Liver (tissue), 9 donors: ENCODE results near the gene CDH4. TPM values are rescaled to one million over a fixed set of nuclear protein-coding genes. Genes with fewer than 3 reads are reported as not detected.

Experiments
- DNase-seq: peaks from one replicate; pipeline ENCODE4 v3.0.0-alpha.2; 2017; ENCODE audit warnings: low spot score
- H3K27ac ChIP-seq, 2 donors: one replicate each; pipeline ENCODE4 v1.7.0; 2013; ENCODE audit warnings: inconsistent platforms in 2 of 2, low read length in 2 of 2, control low read depth in 1 of 2, low read depth in 1 of 2, mild to moderate bottlenecking in 1 of 2
- H3K27me3 ChIP-seq, 4 donors: one replicate each; pipeline versions ENCODE4 v1.6.1 to v1.7.0; 2013; ENCODE audit warnings: low read length in 3 of 4, inconsistent platforms in 1 of 4, mild to moderate bottlenecking in 1 of 4, moderate library complexity in 1 of 4; ENCODE audit not compliant: control insufficient read depth in 4 of 4, insufficient read depth in 4 of 4
- H3K36me3 ChIP-seq, 4 donors: one replicate each; pipeline versions ENCODE4 v1.6.1 to v1.7.0; 2013; ENCODE audit warnings: low read length in 3 of 4, mild to moderate bottlenecking in 3 of 4, low read depth in 1 of 4, moderate library complexity in 1 of 4; ENCODE audit not compliant: control insufficient read depth in 4 of 4, insufficient read depth in 3 of 4
- H3K4me1 ChIP-seq, 4 donors: one replicate each; pipeline versions ENCODE4 v1.6.1 to v1.7.0; 2013; ENCODE audit warnings: low read length in 3 of 4, mild to moderate bottlenecking in 3 of 4, moderate library complexity in 1 of 4; ENCODE audit not compliant: control insufficient read depth in 4 of 4, insufficient read depth in 4 of 4
- H3K4me3 ChIP-seq, 3 donors: one replicate each; pipeline versions ENCODE4 v1.6.1 to v1.7.0; 2013; ENCODE audit warnings: low read length in 3 of 3, control low read depth in 1 of 3, low read depth in 1 of 3, mild to moderate bottlenecking in 1 of 3
- H3K9ac ChIP-seq, 2 donors: one replicate each; pipeline ENCODE4 v1.7.0; 2013; ENCODE audit warnings: low read length in 2 of 2, mild to moderate bottlenecking in 2 of 2, moderate library complexity in 2 of 2, control low read depth in 1 of 2, low read depth in 1 of 2
- H3K9me3 ChIP-seq, 4 donors: one replicate each; pipeline versions ENCODE4 v1.6.1 to v1.7.0; 2013; ENCODE audit warnings: low read length in 3 of 4; ENCODE audit not compliant: control insufficient read depth in 4 of 4
- EGR1 ChIP-seq, 2 donors: IDR thresholded peaks; 2 replicates each; pipeline ENCODE4 v1.6.1; 2016 to 2018; ENCODE audit warnings: antibody characterized with exemption in 2 of 2, low read depth in 2 of 2
- FOXA2 ChIP-seq: IDR thresholded peaks from 2 replicates; pipeline ENCODE4 v1.6.1; 2016; ENCODE audit warnings: antibody characterized with exemption
- GABPA ChIP-seq, 2 donors: IDR thresholded peaks in 1 of 2; conservative IDR thresholded peaks in 1 of 2; 2 replicates each; pipeline ENCODE4 v1.6.1; 2016; ENCODE audit warnings: antibody characterized with exemption in 2 of 2, mild to moderate bottlenecking in 1 of 2, moderate library complexity in 1 of 2
- HNF4G ChIP-seq: IDR thresholded peaks from 2 replicates; pipeline ENCODE4 v1.6.1; 2016; ENCODE audit warnings: antibody characterized with exemption
- JUND ChIP-seq, 2 donors: IDR thresholded peaks; 2 replicates each; pipeline ENCODE4 v1.6.1; 2016; ENCODE audit warnings: antibody characterized with exemption in 2 of 2
- NR2F2 ChIP-seq: IDR thresholded peaks from 2 replicates; pipeline ENCODE4 v1.6.1; 2016; ENCODE audit warnings: antibody characterized with exemption
- RAD21 ChIP-seq, 2 donors: IDR thresholded peaks; 2 replicates each; pipeline ENCODE4 v1.6.1; 2016; ENCODE audit warnings: antibody characterized with exemption in 2 of 2, mild to moderate bottlenecking in 2 of 2
- YY1 ChIP-seq: IDR thresholded peaks from 2 replicates; pipeline ENCODE4 v1.6.1; 2016; ENCODE audit warnings: antibody characterized with exemption, mild to moderate bottlenecking
- WGBS: extraction: QIAGEN DNeasy Blood & Tissue Kit; methylation state at CpG from one replicate; pipeline ENCODE4 v1.1.7; 2013; 5-methylcytosine and 5-hydroxymethylcytosine counted together
- polyA plus RNA-seq, 2 donors: library from polyadenylated mRNA; stranded (reverse) in 1 of 2; unstranded in 1 of 2; fragments of 200-250 nt in 1 of 2; fragments of >200 nt in 1 of 2; fragmentation: Nextera tagmentation in 1 of 2; extraction: Ambion mirVana in 1 of 2; gene quantifications; one replicate each; pipeline versions ENCODE4 v1.2.1 to v1.2.3, GENCODE V29; 2013 to 2015
- total RNA-seq, 2 donors: library from RNA; depleted of rRNA; stranded (reverse); fragments of >200 nt; gene quantifications; one replicate each; pipeline ENCODE4 v1.2.3, GENCODE V29; 2014
- TF ChIP-seq, protein P1 (sequence below): IDR thresholded peaks from 2 replicates; pipeline ENCODE4 v1.6.1; 2016; ENCODE audit warnings: antibody characterized with exemption, mild to moderate bottlenecking
- TF ChIP-seq, protein P2 (sequence below): IDR thresholded peaks from 2 replicates; pipeline ENCODE4 v1.6.1; 2016; ENCODE audit warnings: antibody characterized with exemption
- TF ChIP-seq, protein P3 (sequence below): IDR thresholded peaks from 2 replicates; pipeline ENCODE4 v1.6.1; 2016; ENCODE audit warnings: antibody characterized with exemption
- donor health status: healthy.
- donor health status: healthy.
- donor health status: healthy.
- donor health status: healthy.
- donor health status: healthy.

CDH4 gene
- total and polyA plus RNA-seq, 4 donors, result 0.03 to 0.25 (median 0.19) TPM; not detected in 1

DNA sequence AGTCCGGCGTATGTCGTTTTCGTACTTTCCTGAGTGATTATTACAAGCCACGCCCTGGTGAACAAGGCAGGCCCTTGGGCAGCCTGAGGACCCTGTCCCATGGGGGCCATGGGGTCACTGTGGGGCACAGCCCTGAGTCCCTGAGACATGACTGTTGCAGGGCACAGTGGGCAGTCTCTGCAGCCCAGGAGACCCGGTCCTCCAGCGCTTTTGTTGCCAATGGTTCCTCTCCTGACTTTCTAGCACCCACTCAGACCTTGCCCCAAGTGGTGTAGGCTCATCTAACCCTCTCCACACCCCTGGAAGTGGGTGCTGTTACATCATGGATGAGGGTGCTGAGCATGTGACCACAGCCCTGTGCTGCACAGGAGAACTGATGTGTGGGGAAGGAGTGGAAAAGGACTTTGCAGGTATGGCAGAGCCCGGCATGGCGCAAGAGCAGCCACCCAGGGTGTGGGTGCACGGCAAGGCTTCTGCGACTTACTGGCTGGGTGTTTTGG lies 494.1 kb downstream of the CDH4 start:
- Histone ChIP-seq H3K27ac (no peak overlapping the region), H3K9me3 (peaks cover 0 to 9% (median 3%) of the 10 kb centered on the region in 4 donors), H3K9ac (no peak overlapping the region), H3K36me3 (no peaks in the 10 kb centered on the region), H3K4me3 (no peak overlapping the region), H3K4me1 (no peaks in the 10 kb centered on the region), H3K27me3 (peaks cover 0 to 4% (median 2%) of the 10 kb centered on the region in 4 donors)
- WGBS, result 92% methylated on average over 11 of the region's 11 CpGs
- no peak for DNase-seq
- TF ChIP-seq, protein P1, sequence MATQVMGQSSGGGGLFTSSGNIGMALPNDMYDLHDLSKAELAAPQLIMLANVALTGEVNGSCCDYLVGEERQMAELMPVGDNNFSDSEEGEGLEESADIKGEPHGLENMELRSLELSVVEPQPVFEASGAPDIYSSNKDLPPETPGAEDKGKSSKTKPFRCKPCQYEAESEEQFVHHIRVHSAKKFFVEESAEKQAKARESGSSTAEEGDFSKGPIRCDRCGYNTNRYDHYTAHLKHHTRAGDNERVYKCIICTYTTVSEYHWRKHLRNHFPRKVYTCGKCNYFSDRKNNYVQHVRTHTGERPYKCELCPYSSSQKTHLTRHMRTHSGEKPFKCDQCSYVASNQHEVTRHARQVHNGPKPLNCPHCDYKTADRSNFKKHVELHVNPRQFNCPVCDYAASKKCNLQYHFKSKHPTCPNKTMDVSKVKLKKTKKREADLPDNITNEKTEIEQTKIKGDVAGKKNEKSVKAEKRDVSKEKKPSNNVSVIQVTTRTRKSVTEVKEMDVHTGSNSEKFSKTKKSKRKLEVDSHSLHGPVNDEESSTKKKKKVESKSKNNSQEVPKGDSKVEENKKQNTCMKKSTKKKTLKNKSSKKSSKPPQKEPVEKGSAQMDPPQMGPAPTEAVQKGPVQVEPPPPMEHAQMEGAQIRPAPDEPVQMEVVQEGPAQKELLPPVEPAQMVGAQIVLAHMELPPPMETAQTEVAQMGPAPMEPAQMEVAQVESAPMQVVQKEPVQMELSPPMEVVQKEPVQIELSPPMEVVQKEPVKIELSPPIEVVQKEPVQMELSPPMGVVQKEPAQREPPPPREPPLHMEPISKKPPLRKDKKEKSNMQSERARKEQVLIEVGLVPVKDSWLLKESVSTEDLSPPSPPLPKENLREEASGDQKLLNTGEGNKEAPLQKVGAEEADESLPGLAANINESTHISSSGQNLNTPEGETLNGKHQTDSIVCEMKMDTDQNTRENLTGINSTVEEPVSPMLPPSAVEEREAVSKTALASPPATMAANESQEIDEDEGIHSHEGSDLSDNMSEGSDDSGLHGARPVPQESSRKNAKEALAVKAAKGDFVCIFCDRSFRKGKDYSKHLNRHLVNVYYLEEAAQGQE, result no peak
- TF ChIP-seq HNF4G (no peak), FOXA2 (no peak), GABPA (IDR thresholded peaks at IDR 0.05 in 1 of 2, conservative IDR thresholded peaks at IDR 0.05 in 1 of 2) (no peak)
- TF ChIP-seq, protein P2, sequence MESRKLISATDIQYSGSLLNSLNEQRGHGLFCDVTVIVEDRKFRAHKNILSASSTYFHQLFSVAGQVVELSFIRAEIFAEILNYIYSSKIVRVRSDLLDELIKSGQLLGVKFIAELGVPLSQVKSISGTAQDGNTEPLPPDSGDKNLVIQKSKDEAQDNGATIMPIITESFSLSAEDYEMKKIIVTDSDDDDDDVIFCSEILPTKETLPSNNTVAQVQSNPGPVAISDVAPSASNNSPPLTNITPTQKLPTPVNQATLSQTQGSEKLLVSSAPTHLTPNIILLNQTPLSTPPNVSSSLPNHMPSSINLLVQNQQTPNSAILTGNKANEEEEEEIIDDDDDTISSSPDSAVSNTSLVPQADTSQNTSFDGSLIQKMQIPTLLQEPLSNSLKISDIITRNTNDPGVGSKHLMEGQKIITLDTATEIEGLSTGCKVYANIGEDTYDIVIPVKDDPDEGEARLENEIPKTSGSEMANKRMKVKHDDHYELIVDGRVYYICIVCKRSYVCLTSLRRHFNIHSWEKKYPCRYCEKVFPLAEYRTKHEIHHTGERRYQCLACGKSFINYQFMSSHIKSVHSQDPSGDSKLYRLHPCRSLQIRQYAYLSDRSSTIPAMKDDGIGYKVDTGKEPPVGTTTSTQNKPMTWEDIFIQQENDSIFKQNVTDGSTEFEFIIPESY, result no peak

DNA sequence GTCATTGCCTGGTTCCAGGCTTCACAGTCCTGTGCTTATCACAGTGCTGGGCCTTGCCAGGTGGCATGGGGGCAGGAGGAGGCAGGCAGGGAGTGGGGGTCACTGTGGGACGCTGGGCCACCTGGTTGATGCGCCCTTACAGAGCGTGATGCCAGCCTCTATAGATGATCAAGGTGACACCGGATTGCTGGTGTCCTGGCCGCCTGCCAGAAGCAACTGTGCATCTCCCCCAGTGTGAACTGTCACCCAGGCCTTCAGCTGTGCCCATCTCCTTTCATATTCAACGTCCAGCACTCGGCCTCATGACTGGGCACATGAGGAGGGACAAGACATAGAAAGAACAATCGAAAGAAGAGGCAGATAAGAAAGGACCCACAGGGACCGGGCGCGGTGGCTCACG lies 494.7 kb downstream of the CDH4 start:
- 81% methylated on average over 12 of the region's 12 CpGs for WGBS
- H3K9me3 ChIP-seq, result peaks cover 0 to 9% (median 3%) of the 10 kb centered on the region in 4 donors
- H3K27me3 ChIP-seq, result peaks cover 0 to 4% (median 2%) of the 10 kb centered on the region in 4 donors
- no peak for TF ChIP-seq JUND (IDR thresholded peaks at IDR 0.05)
- TF ChIP-seq RAD21 (IDR thresholded peaks at IDR 0.05), result no peak
- TF ChIP-seq, protein P3, sequence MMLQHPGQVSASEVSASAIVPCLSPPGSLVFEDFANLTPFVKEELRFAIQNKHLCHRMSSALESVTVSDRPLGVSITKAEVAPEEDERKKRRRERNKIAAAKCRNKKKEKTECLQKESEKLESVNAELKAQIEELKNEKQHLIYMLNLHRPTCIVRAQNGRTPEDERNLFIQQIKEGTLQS, result no peak
- no peak for TF ChIP-seq EGR1 (IDR thresholded peaks at IDR 0.05; ENCODE audit: low read depth in 2 of 2)
- TF ChIP-seq NR2F2, result no peak
- no peak for TF ChIP-seq FOXA2
- H3K9ac ChIP-seq, result no peak overlapping the region
- H3K27ac ChIP-seq, result no peak overlapping the region
- no peaks in the 10 kb centered on the region for H3K36me3 ChIP-seq
- H3K4me1 ChIP-seq, result no peaks in the 10 kb centered on the region
- H3K4me3 ChIP-seq, result no peak overlapping the region
- DNase-seq, result no peak

DNA sequence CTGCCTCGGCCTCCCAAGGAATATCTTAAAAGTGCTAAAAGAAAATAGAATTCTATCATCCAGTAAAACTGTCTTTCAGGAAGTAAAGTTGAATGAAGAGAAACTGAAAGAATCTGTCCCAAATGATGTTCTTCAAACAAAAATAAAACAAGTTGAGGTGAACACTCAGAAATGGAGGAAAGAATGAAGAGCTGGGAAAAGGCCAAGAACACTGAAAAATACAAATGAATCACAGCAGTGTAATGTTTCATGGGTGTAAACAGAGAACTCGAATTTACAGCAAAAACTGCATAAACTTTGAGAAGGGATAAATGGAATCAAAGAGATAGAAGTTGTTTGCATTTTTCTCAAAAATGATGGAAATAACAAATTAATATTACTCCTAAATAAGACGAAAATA lies 496.3 kb downstream of the CDH4 start:
- Histone ChIP-seq H3K27ac (no peak overlapping the region), H3K27me3 (peaks cover 0 to 4% (median 0%) of the 10 kb centered on the region in 4 donors), H3K9ac (no peak overlapping the region), H3K36me3 (no peaks in the 10 kb centered on the region), H3K4me1 (no peaks in the 10 kb centered on the region), H3K9me3 (peaks cover 0 to 9% (median 3%) of the 10 kb centered on the region in 4 donors), H3K4me3 (no peak overlapping the region)
- 36% methylated on average over 3 of the region's 3 CpGs for WGBS
- no peak for DNase-seq
- TF ChIP-seq YY1, result no peak
